ENCODE data around the gene TPP2.

TPP2 gene

GRCh38 chr13:102680842-102681740 lies 84.3 kb downstream of the TPP2 start:
- no peak for TF ChIP-seq CTCF (IDR thresholded peaks at IDR 0.05; ENCODE audit: unreplicated experiment in 3 of 3)
- Mint-ChIP-seq H3K27me3 (ENCODE audit: low read depth) (no peaks in the 10 kb centered on the region), H3K4me1 (peaks cover 8% of the 10 kb centered on the region), H3K4me3 (no peak overlapping the region), H3K27ac (no peak overlapping the region), H3K9me3 (no peaks in the 10 kb centered on the region), H3K36me3 (ENCODE audit: low read depth) (peaks cover 35% of the 10 kb centered on the region)

- H3K4me3 Mint-ChIP-seq, result no peak overlapping the region
- peaks cover 31% of the 10 kb centered on the region for H3K36me3 Mint-ChIP-seq (ENCODE audit: low read depth)
- no peaks in the 10 kb centered on the region for H3K27me3 Mint-ChIP-seq (ENCODE audit: low read depth)
- H3K9me3 Mint-ChIP-seq, result no peaks in the 10 kb centered on the region
- no peak overlapping the region for H3K27ac Mint-ChIP-seq
- TF ChIP-seq CTCF (IDR thresholded peaks at IDR 0.05; ENCODE audit: unreplicated experiment in 3 of 3), result no peak
- peaks cover 8% of the 10 kb centered on the region for H3K4me1 Mint-ChIP-seq
Measured at GRCh38 chr13:102682211-102682610, 85.4 kb downstream of the TPP2 start.

- TF ChIP-seq CTCF (IDR thresholded peaks at IDR 0.05; ENCODE audit: unreplicated experiment in 3 of 3), result no peak
Measured at GRCh38 chr13:102682727-102683126, 85.9 kb downstream of the TPP2 start.

DNA sequence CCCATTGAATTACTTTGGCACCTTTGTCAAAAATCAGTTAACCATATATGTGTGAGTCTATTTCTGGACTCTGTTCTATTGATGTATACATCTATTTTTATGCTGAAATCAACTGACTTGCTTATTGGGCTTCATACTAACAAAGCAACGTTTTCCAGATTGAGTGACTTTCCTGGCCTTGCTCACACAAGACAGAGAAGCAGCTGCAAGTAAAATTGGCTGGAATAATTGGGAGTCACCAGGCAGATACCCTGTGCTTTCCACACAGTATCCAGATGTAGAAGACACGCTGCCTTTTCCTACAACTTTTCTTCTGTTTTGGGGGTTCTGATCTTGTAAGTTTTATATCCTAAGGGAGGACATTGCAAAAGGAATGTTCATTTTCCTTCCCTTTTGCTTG lies 86.9 kb downstream of the TPP2 start:
- no peak overlapping the region for H3K27ac Mint-ChIP-seq
- no peaks in the 10 kb centered on the region for H3K27me3 Mint-ChIP-seq (ENCODE audit: low read depth)
- H3K4me1 Mint-ChIP-seq, result peaks cover 22% of the 10 kb centered on the region
- H3K9me3 Mint-ChIP-seq, result no peaks in the 10 kb centered on the region
- no peak for TF ChIP-seq CTCF (IDR thresholded peaks at IDR 0.05; ENCODE audit: unreplicated experiment in 3 of 3)
- H3K4me3 Mint-ChIP-seq, result no peak overlapping the region
- peaks cover 22% of the 10 kb centered on the region for H3K36me3 Mint-ChIP-seq (ENCODE audit: low read depth)

More at GRCh38 chr13:102682727-102683126, 85.9 kb downstream of the TPP2 start:
- Mint-ChIP-seq H3K27me3 (ENCODE audit: low read depth) (no peaks in the 10 kb centered on the region), H3K36me3 (ENCODE audit: low read depth) (peaks cover 26% of the 10 kb centered on the region), H3K9me3 (no peaks in the 10 kb centered on the region), H3K4me1 (peaks cover 14% of the 10 kb centered on the region), H3K27ac (no peak overlapping the region), H3K4me3 (no peak overlapping the region)

- Mint-ChIP-seq H3K4me1 (peaks cover 33% of the 10 kb centered on the region), H3K27me3 (ENCODE audit: low read depth) (no peaks in the 10 kb centered on the region), H3K27ac (no peak overlapping the region), H3K9me3 (no peaks in the 10 kb centered on the region), H3K4me3 (no peak overlapping the region), H3K36me3 (ENCODE audit: low read depth) (peaks cover 6% of the 10 kb centered on the region)
- no peak for TF ChIP-seq CTCF (IDR thresholded peaks at IDR 0.05; ENCODE audit: unreplicated experiment in 3 of 3)
Measured at GRCh38 chr13:102686024-102686423, 89.2 kb downstream of the TPP2 start.

GRCh38 chr13:102687520-102687919 lies 90.7 kb downstream of the TPP2 start:
- H3K36me3 Mint-ChIP-seq (ENCODE audit: low read depth), result peaks cover 6% of the 10 kb centered on the region
- no peaks in the 10 kb centered on the region for H3K9me3 Mint-ChIP-seq
- TF ChIP-seq CTCF (IDR thresholded peaks at IDR 0.05; ENCODE audit: unreplicated experiment in 3 of 3), result no peak
- no peaks in the 10 kb centered on the region for H3K27me3 Mint-ChIP-seq (ENCODE audit: low read depth)
- H3K4me3 Mint-ChIP-seq, result no peak overlapping the region
- H3K4me1 Mint-ChIP-seq, result peaks cover 42% of the 10 kb centered on the region
- peak overlapping the region in 1 of 3 experiments; percentile 89 for H3K27ac Mint-ChIP-seq
